Mesendoderm (in vitro differentiated cells): ENCODE data around the gene SMARCD1.

Experiments used
- DNase-seq: peaks from one replicate; pipeline ENCODE4 v3.0.0; 2013
- H2AK5ac ChIP-seq: 2 replicates; pipeline ENCODE4 v1.6.1; 2013; ENCODE audit warnings: low read length, inconsistent platforms
- H2BK120ac ChIP-seq: 2 replicates; pipeline ENCODE4 v1.6.1; 2013; ENCODE audit warnings: low read depth, mild to moderate bottlenecking, low read length, moderate library complexity, mixed read lengths
- H2BK15ac ChIP-seq: replicated peaks from 2 replicates; pipeline ENCODE4 v1.6.1; 2013; ENCODE audit warnings: low read depth, mild to moderate bottlenecking, moderate library complexity
- H2BK5ac ChIP-seq: 2 replicates; pipeline ENCODE4 v1.6.1; 2013; ENCODE audit warnings: low read length, inconsistent platforms
- H3K18ac ChIP-seq: 2 replicates; pipeline ENCODE4 v1.6.1; 2013; ENCODE audit warnings: mild to moderate bottlenecking, low read length, mixed read lengths
- H3K23ac ChIP-seq: one replicate; pipeline ENCODE4 v1.6.1; 2013; ENCODE audit warnings: low read length
- H3K27ac ChIP-seq: 2 replicates; pipeline ENCODE4 v1.5.1; 2013; ENCODE audit warnings: low read depth, mild to moderate bottlenecking, inconsistent platforms, low read length, moderate library complexity
- H3K27me3 ChIP-seq: 2 replicates; pipeline ENCODE4 v1.6.1; 2013; ENCODE audit warnings: low read length, control low read depth, mild to moderate bottlenecking, inconsistent platforms; ENCODE audit not compliant: insufficient read depth, poor library complexity
- H3K36me3 ChIP-seq: 2 replicates; pipeline ENCODE4 v1.6.1; 2013; ENCODE audit warnings: low read length, inconsistent platforms; ENCODE audit not compliant: control insufficient read depth, insufficient read depth
- H3K4ac ChIP-seq: one replicate; pipeline ENCODE4 v1.6.1; 2013; ENCODE audit warnings: low read depth, mild to moderate bottlenecking, low read length, moderate library complexity
- H3K4me1 ChIP-seq: 2 replicates; pipeline ENCODE4 v1.6.1; 2013; ENCODE audit warnings: low read depth, low read length, inconsistent platforms; ENCODE audit not compliant: control insufficient read depth
- H3K4me2 ChIP-seq: 2 replicates; pipeline ENCODE4 v1.6.1; 2013; ENCODE audit warnings: low read length
- H3K4me3 ChIP-seq: 2 replicates; pipeline ENCODE4 v1.5.1; 2013; ENCODE audit warnings: mild to moderate bottlenecking, low read length
- H3K56ac ChIP-seq: one replicate; pipeline ENCODE4 v1.6.1; 2013; ENCODE audit warnings: low read length
- H3K79me1 ChIP-seq: 2 replicates; pipeline ENCODE4 v1.6.1; 2013; ENCODE audit warnings: low read length, inconsistent platforms
- H3K79me2 ChIP-seq: 2 replicates; pipeline ENCODE4 v1.6.1; 2013; ENCODE audit warnings: mild to moderate bottlenecking, low read length; ENCODE audit not compliant: control insufficient read depth, insufficient read depth
- H3K9ac ChIP-seq: 2 replicates; pipeline ENCODE4 v1.6.1; 2013; ENCODE audit warnings: low read length, inconsistent platforms
- H4K5ac ChIP-seq: one replicate; pipeline ENCODE4 v1.6.1; 2013; ENCODE audit warnings: low read length
- H4K8ac ChIP-seq: one replicate; pipeline ENCODE4 v1.6.1; 2013; ENCODE audit warnings: low read depth, mild to moderate bottlenecking, control low read depth, low read length, moderate library complexity
- WGBS: extraction: QIAGEN DNeasy Blood & Tissue Kit; methylation state at CpG from one replicate; pipeline ENCODE4 v1.1.7; 2013; ENCODE audit warnings: low lambda C conversion rate, missing lambda C conversion rate; ENCODE audit not compliant: insufficient coverage; ENCODE audit errors: extremely low coverage; 5-methylcytosine and 5-hydroxymethylcytosine counted together

The SMARCD1 gene

GRCh38 chr12:50111693-50112455 is 26.7 kb downstream of the SMARCD1 start, which contains the start of gene COX14:
Gene COX14, plus strand, starts transcription at chr12:50112236. Its CDS starts 7,808 bp downstream, at chr12:50120044.
- Histone ChIP-seq H3K9ac (peak within 1 kb of the TSS; percentile 92), H3K56ac (peak within 1 kb of the TSS; percentile 95), H3K27ac (peak within 1 kb of the TSS; percentile 25), H4K5ac (no peak within 1 kb of the TSS), H3K4ac (no peak within 1 kb of the TSS), H3K23ac (no peak within 1 kb of the TSS), H3K18ac (no peak within 1 kb of the TSS), H2BK5ac (no peak within 1 kb of the TSS), H2BK120ac (no peak within 1 kb of the TSS), H2BK15ac (no peak within 1 kb of the TSS), H3K79me1 (peaks cover 2% of the 10 kb centered on the region), H3K4me1 (peaks cover 8% of the 10 kb centered on the region), H3K79me2 (peaks cover 5% of the 10 kb centered on the region), H3K4me3 (peak within 1 kb of the TSS; percentile 66), H3K36me3 (no peaks in the 10 kb centered on the region), H2AK5ac (no peak within 1 kb of the TSS), H4K8ac (no peak within 1 kb of the TSS), H3K27me3 (no peaks in the 10 kb centered on the region), H3K4me2 (peak within 1 kb of the TSS; percentile 93)
- DNase-seq: peak; percentile 100
- WGBS: no CpG with 5 or more reads among the region's 59 CpGs

GRCh38 chr12:50112456-50113218 is 27.5 kb downstream of the SMARCD1 start:
- H3K4me1 ChIP-seq: peaks cover 8% of the 10 kb centered on the region
- peak overlapping the region; percentile 95 for H3K56ac ChIP-seq
- no peaks in the 10 kb centered on the region for H3K36me3 ChIP-seq
- H3K79me2 ChIP-seq: peaks cover 5% of the 10 kb centered on the region
- no peak overlapping the region for H2AK5ac ChIP-seq
- H2BK5ac ChIP-seq: no peak overlapping the region
- H3K4me3 ChIP-seq: peak overlapping the region; percentile 66
- no peak overlapping the region for H4K8ac ChIP-seq
- no peak overlapping the region for H3K18ac ChIP-seq
- no peak overlapping the region for H4K5ac ChIP-seq
- H3K9ac ChIP-seq: peak overlapping the region; percentile 92
- peak overlapping the region; percentile 81 for H3K4me2 ChIP-seq
- no CpG with 5 or more reads among the region's 26 CpGs for WGBS
- H3K23ac ChIP-seq: no peak overlapping the region
- peak overlapping the region; percentile 4 for H3K27ac ChIP-seq
- DNase-seq: peak; percentile 86
- H3K79me1 ChIP-seq: peaks cover 2% of the 10 kb centered on the region
- H2BK120ac ChIP-seq: no peak overlapping the region
- H3K27me3 ChIP-seq: no peaks in the 10 kb centered on the region
- no peak overlapping the region for H3K4ac ChIP-seq
- H2BK15ac ChIP-seq: no peak overlapping the region

DNA sequence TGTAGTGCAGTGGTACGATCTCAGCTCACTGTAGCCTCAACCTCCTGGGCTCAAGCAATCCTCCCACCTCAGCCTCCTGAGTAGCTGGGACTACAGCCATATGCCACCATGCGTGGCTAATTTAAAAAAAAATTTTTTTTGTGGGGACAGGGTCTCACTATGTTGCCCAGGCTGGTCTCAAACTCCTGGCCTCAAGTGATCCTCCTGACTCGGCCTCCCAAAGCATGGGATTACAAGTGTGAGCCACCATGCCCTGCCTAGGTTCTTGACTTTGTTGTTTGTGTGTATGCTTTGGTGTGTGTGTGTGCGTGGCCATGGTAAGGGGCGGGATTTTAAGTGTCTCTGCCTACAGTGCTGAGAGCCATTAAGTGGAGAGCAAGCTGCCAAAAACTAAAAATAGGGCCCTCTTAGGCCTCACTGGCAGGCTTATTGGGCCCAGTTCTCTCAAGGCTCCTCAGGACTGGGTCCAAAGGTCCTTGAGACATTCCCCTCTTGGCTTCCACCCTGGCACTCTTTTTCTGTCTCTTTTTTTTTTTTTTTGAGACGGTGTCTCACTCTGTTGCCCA is 32.0 kb downstream of the SMARCD1 start:
- H2BK15ac ChIP-seq: no peak overlapping the region
- peaks cover 2% of the 10 kb centered on the region for H3K79me1 ChIP-seq
- H2BK5ac ChIP-seq: no peak overlapping the region
- no peak overlapping the region for H3K4me3 ChIP-seq
- H3K4ac ChIP-seq: no peak overlapping the region
- H3K4me1 ChIP-seq: no peaks in the 10 kb centered on the region
- no peak overlapping the region for H3K9ac ChIP-seq
- no peak overlapping the region for H4K5ac ChIP-seq
- no peak overlapping the region for H3K23ac ChIP-seq
- H4K8ac ChIP-seq: no peak overlapping the region
- H3K18ac ChIP-seq: no peak overlapping the region
- no peak overlapping the region for H3K56ac ChIP-seq
- no peak overlapping the region for H2BK120ac ChIP-seq
- no peaks in the 10 kb centered on the region for H3K27me3 ChIP-seq
- no peak overlapping the region for H2AK5ac ChIP-seq
- no peak overlapping the region for H3K27ac ChIP-seq
- DNase-seq: no peak
- H3K4me2 ChIP-seq: no peak overlapping the region
- H3K79me2 ChIP-seq: peaks cover 5% of the 10 kb centered on the region
- WGBS: no CpG with 5 or more reads among the region's 6 CpGs
- H3K36me3 ChIP-seq: no peaks in the 10 kb centered on the region

DNA sequence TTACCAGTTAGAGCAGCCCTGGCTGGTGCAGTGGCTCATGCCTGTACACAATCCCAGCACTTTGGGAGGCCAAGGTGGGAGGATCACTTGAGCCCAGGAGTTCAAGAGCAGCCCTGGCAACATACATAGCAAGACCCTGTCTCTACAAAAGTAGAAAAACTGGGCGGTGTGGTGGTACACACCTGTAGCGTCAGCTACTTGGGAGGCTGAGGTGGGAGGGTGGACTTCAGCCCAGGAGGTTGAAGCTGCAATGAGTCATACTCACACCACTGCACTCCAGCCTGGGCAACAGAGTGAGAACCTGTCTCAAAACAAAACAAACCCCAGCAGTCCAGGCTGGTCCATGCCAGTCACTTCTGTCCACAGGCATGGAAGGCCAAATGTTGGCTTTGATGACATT is 34.2 kb downstream of the SMARCD1 start:
- H4K5ac ChIP-seq: no peak overlapping the region
- H3K18ac ChIP-seq: no peak overlapping the region
- no peak overlapping the region for H2BK120ac ChIP-seq
- no peaks in the 10 kb centered on the region for H3K79me2 ChIP-seq
- H3K27me3 ChIP-seq: no peaks in the 10 kb centered on the region
- no CpG with 5 or more reads among the region's 2 CpGs for WGBS
- H3K4me3 ChIP-seq: no peak overlapping the region
- H3K9ac ChIP-seq: no peak overlapping the region
- H3K4me2 ChIP-seq: no peak overlapping the region
- no peaks in the 10 kb centered on the region for H3K4me1 ChIP-seq
- H3K79me1 ChIP-seq: no peaks in the 10 kb centered on the region
- H3K36me3 ChIP-seq: no peaks in the 10 kb centered on the region
- DNase-seq: no peak
- H3K23ac ChIP-seq: no peak overlapping the region
- H2BK15ac ChIP-seq: no peak overlapping the region
- no peak overlapping the region for H2AK5ac ChIP-seq
- H2BK5ac ChIP-seq: no peak overlapping the region
- H4K8ac ChIP-seq: no peak overlapping the region
- no peak overlapping the region for H3K4ac ChIP-seq
- no peak overlapping the region for H3K56ac ChIP-seq
- no peak overlapping the region for H3K27ac ChIP-seq

- Histone ChIP-seq H3K79me1 (no peaks in the 10 kb centered on the region), H3K36me3 (no peaks in the 10 kb centered on the region), H3K4me2 (no peak overlapping the region), H3K27ac (no peak overlapping the region), H3K4me1 (no peaks in the 10 kb centered on the region), H3K4me3 (no peak overlapping the region), H3K56ac (no peak overlapping the region), H2BK15ac (no peak overlapping the region), H4K5ac (no peak overlapping the region), H2BK120ac (no peak overlapping the region), H3K4ac (no peak overlapping the region), H3K23ac (no peak overlapping the region), H3K9ac (no peak overlapping the region), H3K18ac (no peak overlapping the region), H3K27me3 (no peaks in the 10 kb centered on the region), H3K79me2 (no peaks in the 10 kb centered on the region), H2AK5ac (no peak overlapping the region), H4K8ac (no peak overlapping the region), H2BK5ac (no peak overlapping the region)
- DNase-seq: no peak
- no CpG with 5 or more reads among the region's 3 CpGs for WGBS
Observed at GRCh38 chr12:50120521-50120920, 35.4 kb downstream of the SMARCD1 start.
